HG03342 (cell line): ENCODE measurements around the gene EIF5.

Experiments
- ATAC-seq: cut with Tn5 transposase; IDR thresholded peaks from one replicate; pipeline ENCODE4 v1.9.1; 2021; ENCODE audit warnings: mild to moderate bottlenecking, moderate library complexity; ENCODE audit not compliant: unreplicated experiment

The EIF5 gene

GRCh38 chr14:103308717-103309616, 25.1 kb upstream of the EIF5 start:
- ATAC-seq = no peak

GRCh38 chr14:103310576-103311095, 23.4 kb upstream of the EIF5 start:
- no peak for ATAC-seq

GRCh38 chr14:103311171-103311997, 22.7 kb upstream of the EIF5 start:
- no peak for ATAC-seq

GRCh38 chr14:103312006-103312635, 21.9 kb upstream of the EIF5 start:
- ATAC-seq = no peak

- ATAC-seq = no peak
Observed at GRCh38 chr14:103313704-103314103, 20.3 kb upstream of the EIF5 start.

GRCh38 chr14:103314496-103315277, 19.4 kb upstream of the EIF5 start:
- no peak for ATAC-seq

GRCh38 chr14:103315351-103315911, 18.6 kb upstream of the EIF5 start:
- no peak for ATAC-seq

- ATAC-seq = no peak
Observed at GRCh38 chr14:103315941-103316340, 18.1 kb upstream of the EIF5 start.

- ATAC-seq = no peak
Observed at GRCh38 chr14:103316721-103317121, 17.3 kb upstream of the EIF5 start.

GRCh38 chr14:103317251-103317650, 16.8 kb upstream of the EIF5 start:
- no peak for ATAC-seq

GRCh38 chr14:103317976-103318580, 16.0 kb upstream of the EIF5 start:
- ATAC-seq = no peak

- no peak for ATAC-seq
Observed at GRCh38 chr14:103318750-103319419, 15.2 kb upstream of the EIF5 start.

GRCh38 chr14:103319422-103319821, 14.6 kb upstream of the EIF5 start:
- no peak for ATAC-seq

GRCh38 chr14:103326078-103326477, 8.0 kb upstream of the EIF5 start:
- no peak for ATAC-seq

- ATAC-seq = no peak
Observed at GRCh38 chr14:103328941-103329340, 5.1 kb upstream of the EIF5 start.

- no peak for ATAC-seq
Observed at GRCh38 chr14:103329401-103330347, 4.4 kb upstream of the EIF5 start.

GRCh38 chr14:103330536-103330935, 3.5 kb upstream of the EIF5 start:
- ATAC-seq = no peak
